ENCODE results near the gene GSK3A. TPM values are rescaled to one million over a fixed set of nuclear protein-coding genes. Genes with fewer than 3 reads are reported as not detected.

The GSK3A gene
- total RNA-seq (36.8 and 42.0 TPM in 2 replicates), polyA plus RNA-seq (26.2 and 38.5 TPM in 2 replicates), polyA minus RNA-seq (28.2 and 35.7 TPM in 2 replicates)
- total RNA-seq (2013): 15.1 TPM

DNA sequence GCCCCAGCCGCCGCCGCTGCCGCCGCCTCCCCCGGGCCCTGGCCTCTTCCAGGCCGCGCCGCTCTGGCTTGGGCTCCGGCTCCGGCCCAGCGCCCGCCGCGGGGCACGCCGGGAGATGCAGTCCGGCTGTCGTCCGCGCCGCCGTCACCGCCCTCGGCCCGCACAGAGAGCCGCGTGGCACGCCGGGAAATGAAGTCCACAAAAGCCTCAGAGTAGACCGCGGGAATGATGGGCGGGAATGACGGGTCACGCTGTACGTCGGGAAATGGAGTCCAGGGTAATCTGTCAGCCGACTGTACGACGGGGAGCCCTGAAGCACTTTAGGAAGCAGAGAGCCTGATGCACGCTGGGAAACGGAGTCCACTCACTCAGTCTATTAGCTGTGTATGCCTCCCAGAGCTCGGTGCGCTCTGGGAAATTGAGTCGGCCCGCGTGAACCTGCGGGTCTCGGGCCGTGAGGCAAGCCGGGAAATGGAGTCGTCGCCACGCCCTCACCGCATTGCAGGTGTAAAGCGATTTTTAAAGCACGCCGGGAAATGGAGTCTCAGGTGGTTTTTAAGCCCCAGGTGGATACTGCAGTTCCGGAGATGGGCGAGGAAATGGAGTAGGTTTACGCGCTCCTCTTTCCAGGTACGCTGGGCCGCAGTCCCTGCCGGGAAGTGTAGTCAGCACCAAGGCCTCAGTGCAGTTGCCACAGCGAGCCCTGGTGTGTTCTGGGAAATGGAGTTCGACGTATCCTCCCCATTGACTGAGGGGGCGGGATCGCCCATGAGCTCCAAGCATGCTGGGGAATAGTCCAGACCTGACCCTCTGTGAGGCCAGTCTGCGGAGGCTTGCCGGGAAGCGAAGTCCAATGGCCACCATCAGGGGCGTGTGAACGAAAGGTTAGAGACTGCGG is at the start of gene GSK3A:
Gene GSK3A, minus strand, starts transcription at position 91 of the 898 bp plus-strand sequence. CDS start 137 bp downstream, outside the sequence.
- DNase-seq: peak; percentile 99
- peak within 1 kb of the TSS; percentile 76 for H2AFZ ChIP-seq (ENCODE audit: insufficient read depth, low read depth, low read length, poor library complexity, severe bottlenecking)
- CTCF ChIA-PET: interaction anchor here (1.0 to 8.9 kb wide), 13 partner anchors 8 to 134 kb away, joined by 3 to 89 read pairs (median 5); partner anchors contain the start of genes DEDD2, POU2F2 and ZNF526

More for the DNA sequence above, at the start of gene GSK3A:
- H3K27me3 Mint-ChIP-seq: no peaks in the 10 kb centered on the region
- intact Hi-C loops (cut with micrococcal nuclease): loop anchor here (1.0 to 2.0 kb wide), 10 partner anchors 12 to 181 kb away; partner anchors contain the start of genes ZNF526 and ZNF574
- H3K9me3 Mint-ChIP-seq (ENCODE audit: insufficient read depth): no peaks in the 10 kb centered on the region
- POLR2A ChIA-PET: interaction anchor here (0.6 to 2.6 kb wide), 14 partner anchors 9 to 181 kb away, joined by 3 to 23 read pairs (median 5); partner anchors contain the start of genes CIC, PAFAH1B3, POU2F2 and PRR19
- TF ChIP-seq, protein P1, sequence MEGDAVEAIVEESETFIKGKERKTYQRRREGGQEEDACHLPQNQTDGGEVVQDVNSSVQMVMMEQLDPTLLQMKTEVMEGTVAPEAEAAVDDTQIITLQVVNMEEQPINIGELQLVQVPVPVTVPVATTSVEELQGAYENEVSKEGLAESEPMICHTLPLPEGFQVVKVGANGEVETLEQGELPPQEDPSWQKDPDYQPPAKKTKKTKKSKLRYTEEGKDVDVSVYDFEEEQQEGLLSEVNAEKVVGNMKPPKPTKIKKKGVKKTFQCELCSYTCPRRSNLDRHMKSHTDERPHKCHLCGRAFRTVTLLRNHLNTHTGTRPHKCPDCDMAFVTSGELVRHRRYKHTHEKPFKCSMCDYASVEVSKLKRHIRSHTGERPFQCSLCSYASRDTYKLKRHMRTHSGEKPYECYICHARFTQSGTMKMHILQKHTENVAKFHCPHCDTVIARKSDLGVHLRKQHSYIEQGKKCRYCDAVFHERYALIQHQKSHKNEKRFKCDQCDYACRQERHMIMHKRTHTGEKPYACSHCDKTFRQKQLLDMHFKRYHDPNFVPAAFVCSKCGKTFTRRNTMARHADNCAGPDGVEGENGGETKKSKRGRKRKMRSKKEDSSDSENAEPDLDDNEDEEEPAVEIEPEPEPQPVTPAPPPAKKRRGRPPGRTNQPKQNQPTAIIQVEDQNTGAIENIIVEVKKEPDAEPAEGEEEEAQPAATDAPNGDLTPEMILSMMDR (IDR thresholded peaks at IDR 0.05): no peak
- no peak for TF ChIP-seq EZH2 (IDR thresholded peaks at IDR 0.05; ENCODE audit: borderline replicate concordance, insufficient read depth, low read depth, low read length, poor library complexity, severe bottlenecking)
- H3K27ac ChIP-seq (ENCODE audit: low read length in 2 of 2): peak within 1 kb of the TSS; percentile 80 to 89
- H3K4me2 ChIP-seq (replicated peaks; ENCODE audit: low read depth, low read length, poor library complexity, severe bottlenecking): peak within 1 kb of the TSS; percentile 85
- under 1% methylated on average over 76 of the region's 76 CpGs for WGBS (ENCODE audit: insufficient coverage)
- H3K4me1 Mint-ChIP-seq: peaks cover 59% of the 10 kb centered on the region
- H3K4me1 ChIP-seq (ENCODE audit: control insufficient read depth in 2 of 2, insufficient read depth in 2 of 2, low read length in 2 of 2): peaks cover 30 to 44% of the 10 kb centered on the region in 2 donors
- H3K36me3 ChIP-seq (replicated peaks in 1 of 2; ENCODE audit: control extremely low read depth in 1 of 2, control insufficient read depth in 1 of 2, extremely low read depth in 1 of 2, insufficient read depth in 2 of 2, low read length in 1 of 2): peaks cover 0 to 18% of the 10 kb centered on the region in 2 experiments
- peaks cover 43% of the 10 kb centered on the region for H3K79me2 ChIP-seq (ENCODE audit: control insufficient read depth, insufficient read depth, low read length)
- H3K27me3 ChIP-seq (replicated peaks in 1 of 4; ENCODE audit: control extremely low read depth in 1 of 4, control insufficient read depth in 3 of 4, insufficient read depth in 4 of 4, low read length in 3 of 4): no peaks in the 10 kb centered on the region
- ATAC-seq (ENCODE audit: low read depth): peak; percentile 70
- H3K4me3 ChIP-seq (ENCODE audit: control extremely low read depth in 1 of 5, extremely low read depth in 1 of 5, insufficient read depth in 1 of 5, low read depth in 2 of 5, low read length in 4 of 5): peak within 1 kb of the TSS; percentile 66 to 88 (median 81)
- peak within 1 kb of the TSS; percentile 100 for H3K4me3 Mint-ChIP-seq
- peaks cover 0 to 4% (median 0%) of the 10 kb centered on the region in 3 donors for H3K9me3 ChIP-seq (ENCODE audit: control extremely low read depth in 1 of 3, control insufficient read depth in 2 of 3, insufficient read depth in 1 of 3, low read length in 2 of 3)
- peak within 1 kb of the TSS; percentile 77 for H3K9ac ChIP-seq (ENCODE audit: low read length)
- H4K20me1 ChIP-seq (ENCODE audit: control insufficient read depth, insufficient read depth, low read length, poor library complexity, severe bottlenecking): peaks cover 42% of the 10 kb centered on the region
- H3K27ac Mint-ChIP-seq: peak within 1 kb of the TSS; percentile 91
